ENCODE data around the gene EEFSEC. TPM values are rescaled to one million over a fixed set of nuclear protein-coding genes. Genes with fewer than 3 reads are reported as not detected.

Gene EEFSEC
- total and polyA plus RNA-seq, 8 donors = 5.9 to 9.8 (median 7.4) TPM

- WGBS, 2 donors = 89 to 95% methylated on average over 10 to 11 of the region's 11 CpGs
Measured at GRCh38 chr3:128275316-128276145, 122.2 kb downstream of the EEFSEC start.

GRCh38 chr3:128276146-128276435 is 122.8 kb downstream of the EEFSEC start:
- no peak for ATAC-seq

More at GRCh38 chr3:128275316-128276145, 122.2 kb downstream of the EEFSEC start:
- no peaks in the 10 kb centered on the region for H3K27me3 ChIP-seq
- no peaks in the 10 kb centered on the region for H3K9me3 ChIP-seq
- no peaks in the 10 kb centered on the region for H3K4me1 ChIP-seq
- intact Hi-C loops (cut with DNase I) = no loop called here
- DNase-seq (no peak), ATAC-seq (no peak), FAIRE-seq (no peak)
- H3K4me3 ChIP-seq = no peak overlapping the region
- TF ChIP-seq CTCF (IDR thresholded peaks at IDR 0.05) = no peak
- no peaks in the 10 kb centered on the region for H3K36me3 ChIP-seq
- H3K27ac ChIP-seq = no peak overlapping the region

GRCh38 chr3:128276577-128277183 is 123.4 kb downstream of the EEFSEC start:
- ATAC-seq (no peak), DNase-seq (no peak), FAIRE-seq (no peak)
- no peaks in the 10 kb centered on the region for H3K27me3 ChIP-seq
- no peaks in the 10 kb centered on the region for H3K36me3 ChIP-seq
- no peak overlapping the region for H3K27ac ChIP-seq
- intact Hi-C loops (cut with DNase I) = no loop called here
- 89 to 90% methylated on average over 5 of the region's 5 CpGs for WGBS, 2 donors
- no peak for TF ChIP-seq CTCF (IDR thresholded peaks at IDR 0.05)
- H3K4me1 ChIP-seq = no peaks in the 10 kb centered on the region
- no peak overlapping the region for H3K4me3 ChIP-seq
- no peaks in the 10 kb centered on the region for H3K9me3 ChIP-seq

More at GRCh38 chr3:128276146-128276435, 122.8 kb downstream of the EEFSEC start:
- WGBS, 2 donors = 79 to 86% methylated on average over 3 of the region's 3 CpGs
- no peaks in the 10 kb centered on the region for H3K4me1 ChIP-seq
- no peak for TF ChIP-seq CTCF (IDR thresholded peaks at IDR 0.05)
- H3K36me3 ChIP-seq = no peaks in the 10 kb centered on the region
- intact Hi-C loops (cut with DNase I) = no loop called here
- no peak overlapping the region for H3K4me3 ChIP-seq
- no peak for FAIRE-seq
- no peak for DNase-seq
- H3K27ac ChIP-seq = no peak overlapping the region
- H3K27me3 ChIP-seq = no peaks in the 10 kb centered on the region
- H3K9me3 ChIP-seq = no peaks in the 10 kb centered on the region

GRCh38 chr3:128277378-128278069 is 124.2 kb downstream of the EEFSEC start:
- DNase-seq (no peak), FAIRE-seq (no peak), ATAC-seq (no peak)
- no peak overlapping the region for H3K4me3 ChIP-seq
- intact Hi-C loops (cut with DNase I) = no loop called here
- WGBS, 2 donors = 87 to 91% methylated on average over 5 of the region's 5 CpGs
- H3K27ac ChIP-seq = no peak overlapping the region
- H3K4me1 ChIP-seq = peaks cover 0 to 4% (median 0%) of the 10 kb centered on the region in 3 donors
- H3K36me3 ChIP-seq = no peaks in the 10 kb centered on the region
- no peaks in the 10 kb centered on the region for H3K27me3 ChIP-seq
- H3K9me3 ChIP-seq = no peaks in the 10 kb centered on the region
- TF ChIP-seq CTCF (IDR thresholded peaks at IDR 0.05) = no peak

All from pancreas (tissue), 10 donors.